Glomerular visceral epithelial cell (primary cell): ENCODE measurements around the gene DMBT1.

Experiments used
- DNase-seq: peaks from one replicate; pipeline ENCODE4 v3.0.0-alpha.2; 2016; ENCODE audit errors: extremely low spot score

The DMBT1 gene

DNA sequence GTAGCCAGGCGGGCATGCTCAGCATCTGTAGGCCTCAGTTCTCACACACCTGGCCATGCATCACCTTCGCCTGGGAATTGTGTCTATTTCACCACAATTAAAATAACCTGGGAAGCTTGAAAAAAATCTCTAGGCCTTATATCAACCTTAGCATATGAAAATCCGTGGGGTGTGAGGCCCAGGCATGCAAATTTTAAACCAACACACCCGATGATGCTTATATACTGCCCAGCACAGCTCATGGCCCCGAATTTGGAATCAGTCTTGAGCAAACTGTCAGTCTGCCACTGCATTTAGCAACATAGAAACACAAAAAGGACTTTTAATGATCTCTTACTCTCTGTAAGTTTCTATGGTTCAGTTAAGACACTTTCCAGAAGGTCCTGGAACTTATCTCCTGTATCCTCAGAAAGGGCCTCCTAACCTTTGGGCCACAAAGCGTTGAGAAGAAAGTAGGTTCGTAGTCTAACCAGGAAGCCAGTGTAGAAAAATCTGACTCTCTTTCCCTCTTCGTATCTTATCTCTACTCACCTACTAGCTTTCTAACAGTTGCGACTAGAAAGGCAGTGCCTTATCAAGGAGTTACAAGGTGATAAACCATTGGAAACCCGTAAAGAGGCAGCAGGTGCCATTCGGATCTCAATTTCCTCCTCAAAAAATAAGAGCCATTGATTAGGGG lies 12.0 kb upstream of the DMBT1 start:
- no peak for DNase-seq

- no peak for DNase-seq
Measured at GRCh38 chr10:122549636-122550035, 10.9 kb upstream of the DMBT1 start.

- no peak for DNase-seq
Measured at GRCh38 chr10:122550427-122550826, 10.1 kb upstream of the DMBT1 start.

- no peak for DNase-seq
Measured at GRCh38 chr10:122550983-122551382, 9.6 kb upstream of the DMBT1 start.

DNA sequence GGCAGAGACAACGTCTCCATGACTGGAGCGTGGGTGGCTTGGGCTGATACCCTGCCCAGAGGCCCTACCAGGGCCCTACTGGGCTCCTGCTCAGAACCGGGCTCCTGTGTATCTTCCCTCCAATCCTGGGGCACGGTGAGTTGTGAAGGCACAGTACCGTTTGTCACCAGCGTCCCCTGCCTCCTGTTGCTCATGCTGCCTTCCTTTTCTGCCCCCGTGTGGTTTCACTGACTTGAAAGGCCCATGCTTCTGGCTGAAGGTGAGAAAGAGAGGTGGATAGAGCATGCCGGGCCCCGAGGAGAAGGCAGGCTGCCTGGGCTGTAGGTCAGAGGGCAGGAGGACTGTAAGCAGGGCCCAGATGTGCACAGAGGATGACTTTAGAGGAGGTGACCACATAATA lies 9.1 kb upstream of the DMBT1 start:
- DNase-seq = no peak

GRCh38 chr10:122553341-122553740 lies 7.2 kb upstream of the DMBT1 start:
- no peak for DNase-seq

- no peak for DNase-seq
Measured at GRCh38 chr10:122554131-122555036, 6.2 kb upstream of the DMBT1 start.

GRCh38 chr10:122555442-122555841 lies 5.1 kb upstream of the DMBT1 start:
- no peak for DNase-seq

- DNase-seq = no peak
Measured at GRCh38 chr10:122557516-122557915, 3.0 kb upstream of the DMBT1 start.

GRCh38 chr10:122558452-122558851 lies 2.1 kb upstream of the DMBT1 start:
- no peak for DNase-seq

- DNase-seq = no peak
Measured at GRCh38 chr10:122559228-122559627, 1.3 kb upstream of the DMBT1 start.

DNA sequence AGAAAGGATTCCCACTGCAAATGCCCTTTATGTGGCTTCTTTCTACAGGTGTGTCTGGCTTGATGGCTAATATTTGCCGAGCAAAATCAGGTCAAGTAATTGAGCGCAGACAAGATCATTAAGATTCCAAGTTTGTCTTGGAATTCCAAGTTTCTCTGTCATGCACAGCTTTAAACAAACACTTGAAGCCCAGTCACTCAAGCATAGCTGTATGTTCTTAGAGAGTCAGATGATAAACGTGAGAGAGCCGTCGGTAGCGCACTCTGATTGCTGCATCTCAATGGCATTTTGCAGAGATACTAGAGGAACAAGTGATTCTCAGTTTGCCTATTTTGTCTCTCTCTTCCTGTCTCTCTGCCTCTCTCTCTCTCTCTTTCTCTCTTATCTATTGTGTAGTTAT lies 658 bp downstream of the DMBT1 start:
- peak; percentile 48 for DNase-seq

DNA sequence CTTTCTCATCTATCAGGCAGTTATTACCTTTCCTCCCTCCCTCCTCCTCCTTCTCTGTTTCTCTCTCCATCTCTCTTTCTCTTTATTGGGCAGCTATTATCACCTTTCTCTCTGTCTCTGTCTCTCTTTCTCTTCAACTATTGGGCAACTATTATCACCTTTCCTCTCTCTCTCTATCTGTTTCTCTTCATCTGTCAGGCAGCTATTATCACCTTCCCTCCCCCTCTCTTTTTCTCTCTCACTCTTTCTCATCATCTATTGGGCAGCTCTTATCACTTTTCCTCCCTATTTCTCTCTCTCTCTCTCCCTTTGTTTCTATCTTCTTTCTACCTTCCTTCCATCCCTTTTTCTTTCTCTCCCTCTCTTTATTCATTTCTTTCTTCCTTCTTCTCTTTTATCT lies 1.2 kb downstream of the DMBT1 start:
- no peak for DNase-seq

DNA sequence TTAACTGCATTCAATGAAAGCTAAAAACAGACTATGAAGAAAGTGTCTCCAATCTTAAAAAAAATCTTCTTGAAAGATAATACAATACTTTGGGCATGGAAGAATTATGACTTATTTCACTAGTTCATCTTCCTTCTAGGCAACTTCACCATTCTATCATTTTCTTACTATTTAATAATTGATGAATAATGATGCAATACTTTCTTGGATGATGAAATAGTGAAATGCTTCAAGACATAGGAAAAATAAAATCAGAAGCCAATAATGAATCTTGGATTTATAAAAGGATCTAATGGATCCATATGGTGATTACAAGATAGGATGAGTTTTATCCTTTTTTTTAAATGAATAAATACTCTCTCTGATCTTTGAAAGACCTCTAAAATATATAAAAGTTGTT lies 4.4 kb downstream of the DMBT1 start:
- no peak for DNase-seq

- peak; percentile 76 for DNase-seq
Measured at GRCh38 chr10:122565766-122566206, 5.2 kb downstream of the DMBT1 start.

DNA sequence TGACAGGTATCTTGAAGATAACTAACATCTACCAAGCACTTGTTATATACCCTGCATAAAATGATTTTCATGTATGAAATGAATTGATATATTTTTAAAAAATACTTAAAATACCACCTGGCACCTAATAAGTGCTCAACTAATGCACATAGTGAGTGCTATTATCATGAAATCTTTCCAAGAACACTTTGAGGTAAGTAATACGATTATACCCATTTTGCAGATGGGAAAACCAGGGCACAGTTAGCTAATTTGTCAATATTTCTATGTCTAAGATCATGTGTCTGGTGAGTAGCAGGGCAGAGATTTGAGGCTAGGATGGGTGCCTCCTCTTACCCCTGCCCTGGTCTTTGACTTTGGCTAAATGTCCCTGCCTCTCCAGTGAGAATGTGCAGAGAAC lies 6.1 kb downstream of the DMBT1 start:
- DNase-seq = no peak

- peak; percentile 12 for DNase-seq
Measured at GRCh38 chr10:122567056-122567660, 6.6 kb downstream of the DMBT1 start.

- no peak for DNase-seq
Measured at GRCh38 chr10:122568551-122568950, 8.0 kb downstream of the DMBT1 start.

DNA sequence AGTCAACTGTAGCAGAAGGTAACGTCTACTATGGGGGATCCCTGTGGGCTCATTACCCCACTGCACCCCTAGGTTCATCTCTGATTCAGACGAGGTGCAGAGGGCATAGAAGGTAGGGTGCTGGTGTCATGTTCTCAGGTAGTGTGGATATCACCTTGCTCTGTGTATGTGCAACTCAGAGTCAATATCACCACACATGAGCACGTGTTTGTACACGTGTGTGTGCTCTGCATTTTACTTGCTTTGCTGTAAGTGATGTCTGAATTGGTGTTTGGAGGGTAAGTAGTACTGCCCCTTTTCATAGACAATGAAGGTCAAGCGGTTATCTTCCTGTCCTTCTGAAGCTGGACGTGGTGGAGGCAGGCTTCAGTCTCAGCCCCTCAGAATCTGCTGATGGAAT lies 10.4 kb downstream of the DMBT1 start:
- no peak for DNase-seq

DNA sequence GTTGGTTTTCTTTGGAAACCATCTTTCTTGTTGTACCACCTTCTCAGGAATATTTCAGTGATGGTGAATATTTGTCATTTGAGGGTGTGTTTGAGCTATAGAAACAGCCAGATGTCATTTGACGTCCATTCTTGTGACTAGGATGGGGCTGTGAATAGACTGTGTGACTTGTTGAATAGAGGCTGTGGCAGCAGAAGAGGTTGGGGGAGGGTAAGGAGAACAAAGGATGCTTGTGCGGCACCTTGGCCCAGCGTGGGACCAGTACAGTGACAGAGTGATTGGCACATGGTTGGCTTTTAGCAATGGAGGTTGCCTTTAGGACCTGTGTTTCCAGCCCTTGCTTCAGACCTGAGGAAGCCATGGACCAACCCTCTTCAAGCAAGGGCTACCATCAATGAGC lies 11.3 kb downstream of the DMBT1 start:
- DNase-seq = no peak

DNA sequence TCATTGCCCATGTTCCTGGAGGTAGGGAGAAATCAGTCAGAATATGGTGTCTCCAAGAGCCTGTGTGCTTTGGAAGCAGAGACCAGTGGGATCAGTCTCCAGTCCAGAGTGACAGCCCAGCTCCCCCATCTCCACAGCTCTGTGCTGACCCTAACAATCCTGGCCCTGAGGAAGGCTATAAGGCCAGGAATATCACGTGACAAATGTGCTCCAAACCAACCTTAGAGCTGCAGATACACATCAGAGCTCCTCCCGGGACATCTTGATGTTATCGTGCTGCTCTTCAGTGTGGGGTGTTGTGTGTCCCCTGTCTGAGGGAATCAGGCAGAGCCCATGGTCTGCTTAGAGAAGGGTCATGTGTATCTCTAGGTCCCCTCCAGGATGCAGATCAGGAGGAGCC lies 15.2 kb downstream of the DMBT1 start:
- no peak for DNase-seq

DNA sequence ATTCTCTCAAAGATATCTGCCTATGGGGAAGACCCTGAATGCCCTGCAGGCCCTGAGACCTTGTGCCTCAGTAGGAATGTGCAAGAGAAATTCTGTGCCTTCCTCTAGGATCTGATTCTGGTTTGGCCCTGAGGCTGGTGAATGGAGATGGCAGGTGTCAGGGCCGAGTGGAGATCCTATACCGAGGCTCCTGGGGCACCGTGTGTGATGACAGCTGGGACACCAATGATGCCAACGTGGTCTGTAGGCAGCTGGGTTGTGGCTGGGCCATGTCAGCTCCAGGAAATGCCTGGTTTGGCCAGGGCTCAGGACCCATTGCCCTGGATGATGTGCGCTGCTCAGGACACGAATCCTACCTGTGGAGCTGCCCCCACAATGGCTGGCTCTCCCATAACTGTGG lies 15.7 kb downstream of the DMBT1 start:
- DNase-seq = no peak
